K562 (cell line): Measurements from ENCODE around the gene EIF2AK3. TPM values are rescaled to one million over a fixed set of nuclear protein-coding genes. Genes with fewer than 3 reads are reported as not detected.

Experiments
- ATAC-seq: fragments of 200-7000 bp; cut with Tn5 transposase; 3 replicates; pipeline ENCODE4 v1.9.1; 2020; ENCODE audit warnings: moderate library complexity
- BruUV-seq: library from RNA; stranded (reverse); fragments of 400-500 nt; replicated peaks from 2 replicates; lab custom pipeline; 2021; lab: Mats Ljungman, UMichigan
- CTCF ChIA-PET: fragments of 300-600 bp; formaldehyde crosslinking; extraction: SDS; loops from one replicate; lab custom pipeline; 2021; ENCODE audit warnings: low intra/inter-chr PET ratio; lab: Yijun Ruan, JAX
- POLR2A ChIA-PET: fragments of 300-600, 350-650 bp; sonication (Branson Sonifier 250); formaldehyde crosslinking; extraction: SDS; loops from one replicate; lab custom pipeline; 2021; ENCODE audit warnings: antibody characterized with exemption, inconsistent platforms; lab: Yijun Ruan, JAX
- DNase-seq, 4 experiments: peaks; one replicate each; pipeline versions ENCODE4 v3.0.0 to v3.0.0-alpha.2; 2011 to 2018; ENCODE audit warnings: low spot score in 3 of 4, mixed read lengths in 3 of 4; ENCODE audit errors: extremely low read depth in 1 of 4
- FAIRE-seq: peaks from 2 replicates; lab custom pipeline; 2011; peaks lifted over from hg19 to GRCh38; lab: Jason Lieb, UNC
- H2AFZ ChIP-seq: 2 replicates; pipeline ENCODE4 v1.6.0; 2011; ENCODE audit warnings: low read depth, low read length, control low read depth, inconsistent platforms
- H3K27ac ChIP-seq: fragments of 200-600 bp; 3 replicates; pipeline ENCODE4 v1.8.0; 2011; ENCODE audit warnings: low read depth, mild to moderate bottlenecking, control low read depth, inconsistent platforms, low read length, moderate library complexity, mixed read lengths; ENCODE audit errors: extremely low read depth
- H3K27me3 ChIP-seq, 2 experiments: fragments of 300-600 bp in 1 of 2; 2 replicates in 1 of 2; 3 replicates in 1 of 2; pipeline versions ENCODE4 v1.6.0 to v1.8.0; 2011; ENCODE audit warnings: inconsistent platforms in 2 of 2, low read length in 2 of 2, mild to moderate bottlenecking in 1 of 2, mixed read lengths in 1 of 2, moderate library complexity in 1 of 2; ENCODE audit not compliant: control insufficient read depth in 2 of 2, insufficient read depth in 2 of 2
- H3K36me3 ChIP-seq: fragments of 300-600 bp; 3 replicates; pipeline ENCODE4 v1.8.0; 2011; ENCODE audit warnings: mild to moderate bottlenecking, low read length, inconsistent platforms; ENCODE audit not compliant: control insufficient read depth, insufficient read depth
- H3K4me1 ChIP-seq, 2 experiments: fragments of 200-600 bp in 1 of 2; replicated peaks in 1 of 2; 2 replicates in 1 of 2; 3 replicates in 1 of 2; pipeline versions ENCODE4 v1.5.1 to v1.8.0; 2011; ENCODE audit warnings: inconsistent platforms in 2 of 2, low read length in 2 of 2, mild to moderate bottlenecking in 1 of 2, mixed read lengths in 1 of 2, moderate library complexity in 1 of 2; ENCODE audit not compliant: control insufficient read depth in 2 of 2, insufficient read depth in 2 of 2
- H3K4me2 ChIP-seq: 2 replicates; pipeline ENCODE4 v1.6.1; 2011; ENCODE audit warnings: low read length, control low read depth, inconsistent platforms, mixed read lengths; ENCODE audit not compliant: insufficient read depth
- H3K4me3 ChIP-seq: fragments of 200-600 bp; sonication (generic), shearing (Covaris generic); 2 replicates; pipeline ENCODE4 v1.5.1; 2016; ENCODE audit warnings: control low read depth, inconsistent platforms
- H3K79me2 ChIP-seq: fragments of 200-600 bp; 3 replicates; pipeline ENCODE4 v1.8.0; 2011; ENCODE audit warnings: low read length, inconsistent platforms; ENCODE audit not compliant: control insufficient read depth, insufficient read depth
- H3K9ac ChIP-seq, 2 experiments: 2 replicates each; pipeline versions ENCODE4 v1.6.0 to v1.6.1; 2011; ENCODE audit warnings: low read depth in 2 of 2, low read length in 2 of 2, control low read depth in 1 of 2, inconsistent platforms in 1 of 2, mild to moderate bottlenecking in 1 of 2, mixed read lengths in 1 of 2; ENCODE audit not compliant: insufficient read depth in 1 of 2
- H3K9me1 ChIP-seq: one replicate; pipeline ENCODE4 v1.6.0; 2011; ENCODE audit warnings: inconsistent platforms, mild to moderate bottlenecking, low read length, moderate library complexity; ENCODE audit not compliant: control insufficient read depth, insufficient read depth
- H3K9me3 ChIP-seq: replicated peaks from 2 replicates; pipeline ENCODE4 v1.5.1; 2011; ENCODE audit warnings: low read depth, low read length, inconsistent platforms; ENCODE audit not compliant: control insufficient read depth, insufficient read depth
- H4K20me1 ChIP-seq: replicated peaks from 2 replicates; pipeline ENCODE4 v1.6.1; 2011; ENCODE audit warnings: low read length, inconsistent platforms, mixed read lengths; ENCODE audit not compliant: control insufficient read depth, insufficient read depth
- BDP1 ChIP-seq: IDR thresholded peaks from 3 replicates; pipeline ENCODE4 v1.6.1; 2011; ENCODE audit not compliant: insufficient read length, insufficient read depth
- CEBPB ChIP-seq: fragments of 450-650 bp; IDR thresholded peaks from 2 replicates; pipeline ENCODE4 v1.6.1; 2016; ENCODE audit warnings: missing genetic modification characterization, missing compliant biosample characterization
- CHAMP1 ChIP-seq: fragments of 450-650 bp; IDR thresholded peaks from 2 replicates; pipeline ENCODE4 v1.6.1; 2016; ENCODE audit warnings: mild to moderate bottlenecking
- CHCHD3 ChIP-seq: fragments of 250-450 bp; sonication (Bioruptor Pico); IDR thresholded peaks from 2 replicates; pipeline ENCODE4 v2.1.2; 2022; ENCODE audit warnings: mild to moderate bottlenecking
- CLOCK ChIP-seq: fragments of 250-450 bp; sonication (Bioruptor Pico); IDR thresholded peaks from 2 replicates; pipeline ENCODE4 v1.4.0; 2020; ENCODE audit warnings: mild to moderate bottlenecking, moderate library complexity, borderline replicate concordance
- E2F5 ChIP-seq: sonication (generic); formaldehyde crosslinking; IDR thresholded peaks from 2 replicates; pipeline ENCODE4 v1.8.0; 2022; ENCODE audit warnings: mild to moderate bottlenecking, missing genetic modification reagents
- ESRRA ChIP-seq: fragments of 450-650 bp; IDR thresholded peaks from 2 replicates; pipeline ENCODE4 v1.6.1; 2014; ENCODE audit warnings: low read depth, mild to moderate bottlenecking, moderate library complexity, borderline replicate concordance
- GTF3C2 ChIP-seq: IDR thresholded peaks from 3 replicates; pipeline ENCODE4 v1.6.1; 2011; ENCODE audit warnings: borderline replicate concordance, mild to moderate bottlenecking, moderate library complexity; ENCODE audit not compliant: insufficient read length; ENCODE audit errors: extremely low read depth
- HDAC1 ChIP-seq, 2 experiments: fragments of 450-650 bp; IDR thresholded peaks; 2 replicates each; pipeline ENCODE4 v1.6.1; 2016 to 2017; ENCODE audit warnings: inconsistent platforms in 1 of 2, mild to moderate bottlenecking in 1 of 2, moderate library complexity in 1 of 2
- HNRNPK ChIP-seq: fragments of 200-400 bp; formaldehyde crosslinking; IDR thresholded peaks from one replicate; pipeline ENCODE4 v1.6.1; 2018; ENCODE audit warnings: mild to moderate bottlenecking, low read depth, low read length; ENCODE audit not compliant: poor library complexity, severe bottlenecking
- NFATC3 ChIP-seq: fragments of 450-650 bp; IDR thresholded peaks from 2 replicates; pipeline ENCODE4 v1.6.1; 2017; ENCODE audit warnings: mild to moderate bottlenecking
- PML ChIP-seq: IDR thresholded peaks from 2 replicates; pipeline ENCODE4 v1.6.1; 2012; ENCODE audit warnings: low read length, inconsistent platforms
- SIN3B ChIP-seq: fragments of 450-650 bp; IDR thresholded peaks from 2 replicates; pipeline ENCODE4 v1.6.1; 2017; ENCODE audit warnings: low read depth, mild to moderate bottlenecking, moderate library complexity
- SP1 ChIP-seq: sonication (generic); formaldehyde crosslinking; IDR thresholded peaks from 2 replicates; pipeline ENCODE4 v1.8.1; 2022; ENCODE audit warnings: mild to moderate bottlenecking, missing genetic modification reagents
- ZNF436 ChIP-seq: fragments of 250-450, 450-650 bp; sonication (Bioruptor Pico); formaldehyde crosslinking; IDR thresholded peaks from 2 replicates; pipeline ENCODE4 v1.7.0; 2020; ENCODE audit warnings: mild to moderate bottlenecking
- WGBS: fragments of 100-300 bp; shearing (Covaris generic); methylation state at CpG from one replicate; pipeline ENCODE4 v1.1.6; 2016; ENCODE audit warnings: low coverage, mixed read lengths; ENCODE audit not compliant: insufficient coverage; ENCODE audit errors: missing lambda C conversion rate; 5-methylcytosine and 5-hydroxymethylcytosine counted together
- in situ Hi-C: fragments of 300-500 bp; cut with MboI; formaldehyde crosslinking; loops from 4 replicates; pipeline ENCODE4 v1.15.0; 2018; ENCODE audit warnings: inconsistent platforms, mixed read lengths
- intact Hi-C: fragments of 100-400 bp; cut with micrococcal nuclease; formaldehyde crosslinking; loops from 2 replicates; pipeline ENCODE4 v1.14.2; 2022
- polyA plus RNA-seq, 8 experiments: library from polyadenylated mRNA; depleted of rRNA in 4 of 8; stranded (reverse) in 5 of 8; unstranded in 3 of 8; fragments of >200 nt; fragmentation: Nextera tagmentation in 2 of 8; fragmentation: Illumina TruSeq in 1 of 8; extraction: Ambion mirVana in 2 of 8; extraction: Trizol in 1 of 8; gene quantifications; 2 replicates each; pipeline versions ENCODE4 v1.2.1 to v1.2.3, GENCODE V29; 2011 to 2014; ENCODE audit warnings: inconsistent platforms in 1 of 8, missing spikeins in 1 of 8
- total RNA-seq, 7 experiments: library from RNA; depleted of rRNA in 6 of 7; stranded (reverse); fragments of >200 nt in 6 of 7; fragmentation: Illumina TruSeq in 2 of 7; extraction: Trizol in 2 of 7; gene quantifications; 2 replicates each; pipeline versions ENCODE4 v1.2.1 to v1.2.3, GENCODE V29; 2011 to 2021; ENCODE audit warnings: low replicate concordance in 1 of 7

Gene EIF2AK3
- total and polyA plus RNA-seq, 9 of the 15 experiments (the other 6 are each of a cell fraction or from before 2014, with no cell fraction given): 1.7 to 11.6 (median 7.4) TPM

GRCh38 chr2:88537640-88538039 lies 89.6 kb downstream of the EIF2AK3 start:
- Histone ChIP-seq H3K9ac (no peak overlapping the region), H3K4me2 (no peak overlapping the region), H4K20me1 (no peaks in the 10 kb centered on the region), H2AFZ (no peak overlapping the region), H3K79me2 (no peaks in the 10 kb centered on the region), H3K4me3 (no peak overlapping the region), H3K27me3 (peaks cover 5 to 14% of the 10 kb centered on the region in 2 experiments; a peak in 4 of 5 replicates), H3K27ac (no peak overlapping the region), H3K9me1 (no peaks in the 10 kb centered on the region), H3K9me3 (no peaks in the 10 kb centered on the region; the same call in 1 of the 2 replicates), H3K4me1 (no peaks in the 10 kb centered on the region; a peak in 2 of 5 replicates), H3K36me3 (no peaks in the 10 kb centered on the region)
- FAIRE-seq: no peak
- intact Hi-C loops (no loop called here), in situ Hi-C loops (no loop called here)
- WGBS: 13% methylated on average over 6 of the region's 6 CpGs
- BruUV-seq: no TSS peak
- no peak for ATAC-seq
- ChIA-PET POLR2A (no interaction called here), CTCF (no interaction called here)
- no peak for DNase-seq
- TF ChIP-seq SP1 (no peak), BDP1 (no peak), HDAC1 (IDR thresholded peaks at IDR 0.05) (no peak), CLOCK (CRISPR knock-in tag) (no peak), ZNF436 (CRISPR knock-in tag) (no peak), CEBPB (tag) (no peak), ESRRA (no peak), CHAMP1 (no peak), PML (no peak), E2F5 (no peak), NFATC3 (no peak), CHCHD3 (CRISPR knock-in tag) (no peak), GTF3C2 (no peak), HNRNPK (no peak), SIN3B (no peak)
